HepG2 (cell line): ENCODE results near the gene CDH22. TPM values are rescaled to one million over a fixed set of nuclear protein-coding genes. Genes with fewer than 3 reads are reported as not detected.

Source experiments
- ATAC-seq: fragments of 200-7000 bp; cut with Tn5 transposase; 3 replicates; pipeline ENCODE4 v1.9.1; 2020; ENCODE audit warnings: mild to moderate bottlenecking, moderate library complexity
- BruUV-seq: library from RNA; stranded (reverse); fragments of 400-500 nt; replicated peaks from 2 replicates; lab custom pipeline; 2021; lab: Mats Ljungman, UMichigan
- CTCF ChIA-PET: fragments of 300-600 bp; formaldehyde crosslinking; extraction: SDS; loops from one replicate; lab custom pipeline; 2021; ENCODE audit warnings: low total read pairs, inconsistent platforms, low intra/inter-chr PET ratio; lab: Yijun Ruan, JAX
- POLR2A ChIA-PET: fragments of 350-600 bp; sonication (Branson Sonifier 250); formaldehyde crosslinking; loops from one replicate; lab custom pipeline; 2020; ENCODE audit warnings: antibody characterized with exemption, inconsistent platforms; lab: Yijun Ruan, JAX
- DNase-seq: peaks from one replicate; pipeline ENCODE4 v3.0.0-alpha.2; 2015; ENCODE audit warnings: low spot score
- FAIRE-seq: peaks from 3 replicates; lab custom pipeline; 2011; peaks lifted over from hg19 to GRCh38; lab: Jason Lieb, UNC
- H2AFZ ChIP-seq: one replicate; pipeline ENCODE4 v1.6.1; 2011; ENCODE audit warnings: low read length, inconsistent platforms
- H3K27ac ChIP-seq: fragments of 300-600 bp; 3 replicates; pipeline ENCODE4 v1.8.0; 2011; ENCODE audit warnings: mixed run types, mild to moderate bottlenecking, mixed read lengths, low read length, inconsistent platforms; ENCODE audit not compliant: insufficient read depth; ENCODE audit errors: extremely low read length
- H3K27me3 ChIP-seq, 2 experiments: fragments of 200-600 bp in 1 of 2; 2 replicates in 1 of 2; 3 replicates in 1 of 2; pipeline versions ENCODE4 v1.6.0 to v1.8.0; 2011; ENCODE audit warnings: low read length in 2 of 2, mild to moderate bottlenecking in 2 of 2, moderate library complexity in 2 of 2, inconsistent platforms in 1 of 2; ENCODE audit not compliant: insufficient read depth in 2 of 2, control insufficient read depth in 1 of 2
- H3K36me3 ChIP-seq, 2 experiments: fragments of 200-600 bp in 1 of 2; replicated peaks in 1 of 2; 2 replicates in 1 of 2; 3 replicates in 1 of 2; pipeline versions ENCODE4 v1.5.1 to v1.8.0; 2011; ENCODE audit warnings: low read length in 2 of 2, inconsistent platforms in 1 of 2; ENCODE audit not compliant: insufficient read depth in 2 of 2, control insufficient read depth in 1 of 2
- H3K4me1 ChIP-seq: 2 replicates; pipeline ENCODE4 v1.5.1; 2012; ENCODE audit warnings: low read length, inconsistent platforms; ENCODE audit not compliant: insufficient read depth
- H3K4me2 ChIP-seq: 2 replicates; pipeline ENCODE4 v1.6.0; 2011; ENCODE audit warnings: low read depth, low read length, inconsistent platforms
- H3K4me3 ChIP-seq, 3 experiments: fragments of 200-600 bp in 1 of 3; sonication (generic), shearing (Covaris generic) in 1 of 3; replicated peaks in 1 of 3; 2 replicates each; pipeline ENCODE4 v1.5.1; 2011 to 2016; ENCODE audit warnings: low read length in 3 of 3, inconsistent platforms in 2 of 3, low read depth in 2 of 3, mild to moderate bottlenecking in 2 of 3, control low read depth in 1 of 3, mixed read lengths in 1 of 3; ENCODE audit not compliant: insufficient read depth in 1 of 3
- H3K79me2 ChIP-seq: one replicate; pipeline ENCODE4 v1.6.1; 2011; ENCODE audit warnings: low read length, inconsistent platforms; ENCODE audit not compliant: insufficient read depth
- H3K9ac ChIP-seq: 2 replicates; pipeline ENCODE4 v1.6.0; 2011; ENCODE audit warnings: mild to moderate bottlenecking, low read depth, low read length, inconsistent platforms; ENCODE audit not compliant: insufficient read depth
- H3K9me3 ChIP-seq: 2 replicates; pipeline ENCODE4 v1.5.1; 2012; ENCODE audit warnings: mild to moderate bottlenecking, low read length
- H4K20me1 ChIP-seq: 2 replicates; pipeline ENCODE4 v1.6.0; 2011; ENCODE audit warnings: inconsistent platforms, mild to moderate bottlenecking, low read length, moderate library complexity; ENCODE audit not compliant: insufficient read depth
- ARNT ChIP-seq: fragments of 450-650 bp; IDR thresholded peaks from 2 replicates; pipeline ENCODE4 v1.6.1; 2017
- ATF7 ChIP-seq, 2 experiments: fragments of 450-650 bp in 1 of 2; sonication (generic) in 1 of 2; formaldehyde crosslinking in 1 of 2; IDR thresholded peaks; 2 replicates each; pipeline versions ENCODE4 v1.4.0 to v1.6.1; 2016 to 2020; ENCODE audit warnings: antibody characterized with exemption in 1 of 2, mild to moderate bottlenecking in 1 of 2, missing genetic modification reagents in 1 of 2
- FOXP1 ChIP-seq, 2 experiments: fragments of 450-650 bp in 1 of 2; IDR thresholded peaks; 2 replicates each; pipeline ENCODE4 v1.6.1; 2017 to 2018; ENCODE audit warnings: antibody characterized with exemption in 1 of 2
- KDM3A ChIP-seq: IDR thresholded peaks from 2 replicates; pipeline ENCODE4 v1.6.1; 2018; ENCODE audit warnings: low read depth, missing compliant biosample characterization
- NBN ChIP-seq: fragments of 450-650 bp; conservative IDR thresholded peaks from 2 replicates; pipeline ENCODE4 v1.6.1; 2017
- NONO ChIP-seq, 2 experiments: fragments of 450-650 bp in 1 of 2; sonication (generic) in 1 of 2; formaldehyde crosslinking in 1 of 2; IDR thresholded peaks in 1 of 2; conservative IDR thresholded peaks in 1 of 2; 2 replicates each; pipeline versions ENCODE4 v1.6.1 to v1.8.0; 2017 to 2022; ENCODE audit warnings: mild to moderate bottlenecking in 1 of 2, missing genetic modification reagents in 1 of 2, moderate library complexity in 1 of 2
- PLRG1 ChIP-seq: fragments of 450-650 bp; conservative IDR thresholded peaks from 2 replicates; pipeline ENCODE4 v1.6.1; 2016
- RXRB ChIP-seq: IDR thresholded peaks from 2 replicates; pipeline ENCODE4 v1.6.1; 2016; ENCODE audit warnings: borderline replicate concordance, missing genetic modification reagents, missing compliant biosample characterization
- ZNF282 ChIP-seq: fragments of 450-650 bp; IDR thresholded peaks from 2 replicates; pipeline ENCODE4 v1.6.1; 2018; ENCODE audit not compliant: partially characterized antibody
- ZNF782 ChIP-seq: sonication (generic); formaldehyde crosslinking; IDR thresholded peaks from 2 replicates; pipeline ENCODE4 v1.4.0; 2020; ENCODE audit warnings: missing genetic modification reagents, mild to moderate bottlenecking, borderline replicate concordance
- in situ Hi-C: cut with HindIII; loops from 2 replicates; pipeline ENCODE4 v1.10.0; 2017; ENCODE audit warnings: low pct_unique_long_range_greater_than_20kb; ENCODE audit not compliant: extremely low pct_ligation_motif_present
- intact Hi-C: fragments of 100-400 bp; cut with micrococcal nuclease; formaldehyde crosslinking; loops from one replicate; pipeline ENCODE4 v1.10.0; 2022; ENCODE audit not compliant: unreplicated experiment
- polyA plus RNA-seq, 8 experiments: library from polyadenylated mRNA; depleted of rRNA in 3 of 8; stranded (reverse) in 7 of 8; unstranded in 1 of 8; fragments of >200 nt; fragmentation: Illumina TruSeq in 4 of 8; extraction: Trizol in 4 of 8; gene quantifications; 2 replicates each; pipeline versions ENCODE4 v1.2.1 to v1.2.3, GENCODE V29; 2011 to 2016; ENCODE audit warnings: low read depth in 4 of 8, missing spikeins in 1 of 8, mixed read lengths in 1 of 8; ENCODE audit not compliant: insufficient read depth in 1 of 8
- total RNA-seq, 5 experiments: library from RNA; depleted of rRNA; stranded (reverse); fragments of >200 nt; fragmentation: Illumina TruSeq; extraction: Trizol; gene quantifications; 2 replicates each; pipeline ENCODE4 v1.2.3, GENCODE V29; 2016; ENCODE audit warnings: low read depth in 1 of 5
- TF ChIP-seq, protein P1 (sequence below): sonication (generic); formaldehyde crosslinking; IDR thresholded peaks from 2 replicates; pipeline ENCODE4 v1.9.0; 2021; ENCODE audit warnings: mild to moderate bottlenecking, missing genetic modification reagents

Gene CDH22
- total and polyA plus RNA-seq, 2 of the 13 experiments (the other 11 are each of a cell fraction or from before 2014, with no cell fraction given) = not detected

DNA sequence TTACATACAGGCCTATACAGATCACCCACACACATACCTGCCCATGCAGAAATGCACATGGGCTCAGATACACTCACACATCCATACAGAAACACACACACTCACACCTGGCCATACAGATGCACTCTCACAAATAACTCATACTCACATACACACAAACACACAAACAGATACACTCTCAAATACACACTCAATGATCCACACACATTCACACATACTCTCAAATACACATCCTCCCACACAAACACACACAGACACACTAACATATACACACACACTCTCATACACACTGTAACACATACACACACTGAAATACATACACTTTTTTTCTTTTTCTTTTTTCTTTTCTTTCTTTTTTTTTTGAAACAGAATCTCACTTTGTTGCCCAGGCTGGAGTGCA is 90.7 kb downstream of the CDH22 start:
- Histone ChIP-seq H3K9ac (no peak overlapping the region), H3K9me3 (no peaks in the 10 kb centered on the region), H3K36me3 (no peaks in the 10 kb centered on the region), H3K27ac (no peak overlapping the region), H3K4me1 (no peaks in the 10 kb centered on the region), H4K20me1 (no peaks in the 10 kb centered on the region), H3K27me3 (peaks cover 3 to 35% of the 10 kb centered on the region in 2 experiments; a peak in 4 of 5 replicates), H3K79me2 (no peaks in the 10 kb centered on the region), H3K4me2 (no peak overlapping the region)
- no peak for FAIRE-seq
- in situ Hi-C loops (no loop called here), intact Hi-C loops (no loop called here)
- BruUV-seq = no TSS peak
- no peak for ATAC-seq
- CTCF ChIA-PET = no interaction called here
- POLR2A ChIA-PET = no interaction called here
- no peak for DNase-seq
- 0 out of 2 replicates have a peak, but pooled peaks have one; percentile 24 for TF ChIP-seq ATF7 (IDR thresholded peaks at IDR 0.05)
- no peak for TF ChIP-seq ATF7 (CRISPR knock-in tag; IDR thresholded peaks at IDR 0.05)
- TF ChIP-seq, protein P1, sequence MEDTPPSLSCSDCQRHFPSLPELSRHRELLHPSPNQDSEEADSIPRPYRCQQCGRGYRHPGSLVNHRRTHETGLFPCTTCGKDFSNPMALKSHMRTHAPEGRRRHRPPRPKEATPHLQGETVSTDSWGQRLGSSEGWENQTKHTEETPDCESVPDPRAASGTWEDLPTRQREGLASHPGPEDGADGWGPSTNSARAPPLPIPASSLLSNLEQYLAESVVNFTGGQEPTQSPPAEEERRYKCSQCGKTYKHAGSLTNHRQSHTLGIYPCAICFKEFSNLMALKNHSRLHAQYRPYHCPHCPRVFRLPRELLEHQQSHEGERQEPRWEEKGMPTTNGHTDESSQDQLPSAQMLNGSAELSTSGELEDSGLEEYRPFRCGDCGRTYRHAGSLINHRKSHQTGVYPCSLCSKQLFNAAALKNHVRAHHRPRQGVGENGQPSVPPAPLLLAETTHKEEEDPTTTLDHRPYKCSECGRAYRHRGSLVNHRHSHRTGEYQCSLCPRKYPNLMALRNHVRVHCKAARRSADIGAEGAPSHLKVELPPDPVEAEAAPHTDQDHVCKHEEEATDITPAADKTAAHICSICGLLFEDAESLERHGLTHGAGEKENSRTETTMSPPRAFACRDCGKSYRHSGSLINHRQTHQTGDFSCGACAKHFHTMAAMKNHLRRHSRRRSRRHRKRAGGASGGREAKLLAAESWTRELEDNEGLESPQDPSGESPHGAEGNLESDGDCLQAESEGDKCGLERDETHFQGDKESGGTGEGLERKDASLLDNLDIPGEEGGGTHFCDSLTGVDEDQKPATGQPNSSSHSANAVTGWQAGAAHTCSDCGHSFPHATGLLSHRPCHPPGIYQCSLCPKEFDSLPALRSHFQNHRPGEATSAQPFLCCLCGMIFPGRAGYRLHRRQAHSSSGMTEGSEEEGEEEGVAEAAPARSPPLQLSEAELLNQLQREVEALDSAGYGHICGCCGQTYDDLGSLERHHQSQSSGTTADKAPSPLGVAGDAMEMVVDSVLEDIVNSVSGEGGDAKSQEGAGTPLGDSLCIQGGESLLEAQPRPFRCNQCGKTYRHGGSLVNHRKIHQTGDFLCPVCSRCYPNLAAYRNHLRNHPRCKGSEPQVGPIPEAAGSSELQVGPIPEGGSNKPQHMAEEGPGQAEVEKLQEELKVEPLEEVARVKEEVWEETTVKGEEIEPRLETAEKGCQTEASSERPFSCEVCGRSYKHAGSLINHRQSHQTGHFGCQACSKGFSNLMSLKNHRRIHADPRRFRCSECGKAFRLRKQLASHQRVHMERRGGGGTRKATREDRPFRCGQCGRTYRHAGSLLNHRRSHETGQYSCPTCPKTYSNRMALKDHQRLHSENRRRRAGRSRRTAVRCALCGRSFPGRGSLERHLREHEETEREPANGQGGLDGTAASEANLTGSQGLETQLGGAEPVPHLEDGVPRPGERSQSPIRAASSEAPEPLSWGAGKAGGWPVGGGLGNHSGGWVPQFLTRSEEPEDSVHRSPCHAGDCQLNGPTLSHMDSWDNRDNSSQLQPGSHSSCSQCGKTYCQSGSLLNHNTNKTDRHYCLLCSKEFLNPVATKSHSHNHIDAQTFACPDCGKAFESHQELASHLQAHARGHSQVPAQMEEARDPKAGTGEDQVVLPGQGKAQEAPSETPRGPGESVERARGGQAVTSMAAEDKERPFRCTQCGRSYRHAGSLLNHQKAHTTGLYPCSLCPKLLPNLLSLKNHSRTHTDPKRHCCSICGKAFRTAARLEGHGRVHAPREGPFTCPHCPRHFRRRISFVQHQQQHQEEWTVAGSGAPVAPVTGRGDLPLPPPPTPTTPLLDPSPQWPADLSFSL = peak; percentile 24; the same call in 1 of the 2 replicates
- TF ChIP-seq ZNF282 = peak; percentile 81
- no peak for TF ChIP-seq KDM3A (CRISPR knock-in tag)
- TF ChIP-seq ARNT = peak; percentile 70; the same call in 1 of the 2 replicates
- TF ChIP-seq ZNF782 (CRISPR knock-in tag) = no peak
- TF ChIP-seq FOXP1 (IDR thresholded peaks at IDR 0.05) = peak; percentile 32; the same call in 1 of the 2 replicates
- TF ChIP-seq FOXP1 (CRISPR knock-in tag; IDR thresholded peaks at IDR 0.05) = no peak
- TF ChIP-seq PLRG1 = peak; percentile 92; the same call in 1 of the 2 replicates
- 0 out of 2 replicates have a peak, but pooled peaks have one; percentile 73 for TF ChIP-seq NBN
- TF ChIP-seq RXRB (CRISPR knock-in tag) = no peak
- peak; percentile 47; the same call in 1 of the 2 replicates for TF ChIP-seq NONO (IDR thresholded peaks at IDR 0.05)
- TF ChIP-seq NONO (CRISPR knock-in tag; conservative IDR thresholded peaks at IDR 0.05) = no peak
- TF ChIP-seq, all 625 proteins: peak for 8
- Histone ChIP-seq H3K4me3 (no peak overlapping the region), H2AFZ (no peak overlapping the region)
